ENCODE data around the gene GC. TPM values are rescaled to one million over a fixed set of nuclear protein-coding genes. Genes with fewer than 3 reads are reported as not detected.

GC gene
- total and polyA plus RNA-seq, 9 of the 15 experiments (the other 6 are each of a cell fraction or from before 2014, with no cell fraction given): 0.44 TPM; not detected in 8

DNA sequence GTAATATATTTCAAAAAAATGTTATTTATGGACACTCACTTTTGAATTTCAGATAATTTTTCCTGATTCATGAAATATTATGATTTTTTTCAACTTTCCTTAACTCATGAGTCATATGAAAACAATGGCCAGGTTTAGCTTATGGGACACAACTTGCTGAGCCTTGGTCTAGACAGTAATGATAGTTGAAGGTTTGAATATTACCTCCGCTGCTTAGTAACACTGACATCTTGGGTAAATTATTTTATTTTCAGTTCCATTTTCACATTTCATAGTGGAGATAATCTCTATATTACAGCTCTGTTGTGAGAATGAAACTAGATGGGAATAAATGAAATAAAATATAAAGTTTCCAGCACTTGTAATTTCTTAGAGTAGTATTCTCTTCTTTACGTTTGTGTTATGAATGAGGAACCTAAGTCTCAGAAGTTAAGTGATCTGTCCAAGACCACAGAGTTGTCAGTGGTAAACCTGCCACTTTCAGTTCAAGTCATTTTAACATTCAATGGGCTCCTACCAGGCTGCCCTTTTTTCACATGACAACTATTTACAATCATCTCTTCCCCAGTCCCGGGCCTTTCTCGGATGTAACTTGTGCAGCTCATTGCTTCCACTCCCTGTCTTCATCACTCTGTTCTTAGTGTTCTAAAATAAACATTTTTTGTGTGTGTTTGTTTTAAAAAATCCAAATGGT lies 46.8 kb upstream of the GC start:
- H3K9ac ChIP-seq (ENCODE audit: insufficient read depth in 1 of 2, low read depth in 2 of 2, low read length in 2 of 2): no peak overlapping the region
- no peaks in the 10 kb centered on the region for H3K36me3 ChIP-seq (ENCODE audit: control insufficient read depth, insufficient read depth, low read length)
- H3K27me3 ChIP-seq (ENCODE audit: control insufficient read depth in 2 of 2, insufficient read depth in 2 of 2, low read length in 2 of 2): no peaks in the 10 kb centered on the region
- no peak for TF ChIP-seq TAF7 (tag; IDR thresholded peaks at IDR 0.05)
- no peak for TF ChIP-seq MIER1 (IDR thresholded peaks at IDR 0.05; ENCODE audit: low read depth)
- TF ChIP-seq, protein P1, sequence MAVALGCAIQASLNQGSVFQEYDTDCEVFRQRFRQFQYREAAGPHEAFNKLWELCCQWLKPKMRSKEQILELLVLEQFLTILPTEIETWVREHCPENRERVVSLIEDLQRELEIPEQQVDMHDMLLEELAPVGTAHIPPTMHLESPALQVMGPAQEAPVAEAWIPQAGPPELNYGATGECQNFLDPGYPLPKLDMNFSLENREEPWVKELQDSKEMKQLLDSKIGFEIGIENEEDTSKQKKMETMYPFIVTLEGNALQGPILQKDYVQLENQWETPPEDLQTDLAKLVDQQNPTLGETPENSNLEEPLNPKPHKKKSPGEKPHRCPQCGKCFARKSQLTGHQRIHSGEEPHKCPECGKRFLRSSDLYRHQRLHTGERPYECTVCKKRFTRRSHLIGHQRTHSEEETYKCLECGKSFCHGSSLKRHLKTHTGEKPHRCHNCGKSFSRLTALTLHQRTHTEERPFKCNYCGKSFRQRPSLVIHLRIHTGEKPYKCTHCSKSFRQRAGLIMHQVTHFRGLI (CRISPR knock-in tag; IDR thresholded peaks at IDR 0.05): no peak
- no peak for TF ChIP-seq E2F8 (IDR thresholded peaks at IDR 0.05; ENCODE audit: low read depth, partially characterized antibody)
- TF ChIP-seq TBP (optimal IDR thresholded peaks at IDR 0.05; ENCODE audit: low read depth, low read length): no peak
- TF ChIP-seq CHD1 (IDR thresholded peaks at IDR 0.05; ENCODE audit: low read length): no peak
- no peak for TF ChIP-seq ZNF224 (CRISPR knock-in tag; IDR thresholded peaks at IDR 0.05)
- TF ChIP-seq ZNF583 (CRISPR knock-in tag; IDR thresholded peaks at IDR 0.05): no peak
- no peak for TF ChIP-seq SIRT6 (IDR thresholded peaks at IDR 0.05; ENCODE audit: low read depth, low read length)
- no peak for TF ChIP-seq MTA1 (IDR thresholded peaks at IDR 0.05; ENCODE audit: borderline replicate concordance)
- TF ChIP-seq NCOR1 (IDR thresholded peaks at IDR 0.05): no peak
- TF ChIP-seq DDX20 (tag; IDR thresholded peaks at IDR 0.05; ENCODE audit: low read depth): no peak
- no peak for TF ChIP-seq ZNF584 (CRISPR knock-in tag; IDR thresholded peaks at IDR 0.05; ENCODE audit: low read depth)
- TF ChIP-seq ZNF41 (CRISPR knock-in tag; conservative IDR thresholded peaks at IDR 0.05): no peak
- TF ChIP-seq TAF9B (IDR thresholded peaks at IDR 0.05; ENCODE audit: partially characterized antibody): no peak
- FAIRE-seq: no peak
- ChIA-PET POLR2A (interaction anchor here (0.7 kb wide), 1 partner anchor 103 kb away, joined by 3 read pairs; no protein-coding TSS in a partner anchor), CTCF (ENCODE audit: low intra/inter-chr PET ratio) (no interaction called here)
- 0 out of 2 replicates have a peak overlapping the region, but pooled peaks have one; percentile 13 for H2AFZ ChIP-seq (ENCODE audit: low read depth, low read length)
- H3K27ac ChIP-seq (ENCODE audit: extremely low read depth, low read depth, low read length): no peak overlapping the region
- no peaks in the 10 kb centered on the region for H3K79me2 ChIP-seq (ENCODE audit: control insufficient read depth, insufficient read depth, low read length)
- in situ Hi-C loops (cut with MboI) (no loop called here), intact Hi-C loops (cut with micrococcal nuclease) (no loop called here)
- no peaks in the 10 kb centered on the region for H4K20me1 ChIP-seq (replicated peaks; ENCODE audit: control insufficient read depth, insufficient read depth, low read length)
- H3K9me1 ChIP-seq (ENCODE audit: control insufficient read depth, insufficient read depth, low read length): no peaks in the 10 kb centered on the region
- no peaks in the 10 kb centered on the region for H3K9me3 ChIP-seq (replicated peaks; ENCODE audit: control insufficient read depth, insufficient read depth, low read depth, low read length)
- no TSS peak for BruUV-seq (replicated peaks)
- no peak overlapping the region for H3K4me2 ChIP-seq (ENCODE audit: insufficient read depth, low read length)
- no peak for ATAC-seq
- no peak for DNase-seq (ENCODE audit: extremely low read depth in 1 of 4, low spot score in 3 of 4)
- no peak overlapping the region for H3K4me3 ChIP-seq
- peaks cover 4 to 10% of the 10 kb centered on the region in 2 experiments; a peak in 2 of 5 replicates for H3K4me1 ChIP-seq (replicated peaks in 1 of 2; ENCODE audit: control insufficient read depth in 2 of 2, insufficient read depth in 2 of 2, low read length in 2 of 2)
- 63% methylated on average over 4 of the region's 4 CpGs for WGBS (ENCODE audit: insufficient coverage, low coverage, missing lambda C conversion rate)

Measured in K562 (cell line).